Measurements from ENCODE around the gene GATA2. TPM values are rescaled to one million over a fixed set of nuclear protein-coding genes. Genes with fewer than 3 reads are reported as not detected.

The GATA2 gene
- total RNA-seq, 1 donor from 2014 or later: 11.0 TPM

GRCh38 chr3:128473737-128474136, 19.3 kb downstream of the GATA2 start:
- H3K27me3 ChIP-seq (ENCODE audit: low read depth): peaks cover 84% of the 10 kb centered on the region
- intact Hi-C loops (cut with micrococcal nuclease): no loop called here
- TF ChIP-seq CTCF (IDR thresholded peaks at IDR 0.05; ENCODE audit: borderline replicate concordance): no peak
- no peak overlapping the region for H3K4me3 ChIP-seq
- no peaks in the 10 kb centered on the region for H3K9me3 ChIP-seq (replicated peaks)
- H3K4me1 ChIP-seq: no peaks in the 10 kb centered on the region
- no peak for DNase-seq
- H3K36me3 ChIP-seq: no peaks in the 10 kb centered on the region
- no peak overlapping the region for H3K27ac ChIP-seq (replicated peaks)

- intact Hi-C loops (cut with micrococcal nuclease): no loop called here
- Histone ChIP-seq H3K27ac (replicated peaks) (no peak overlapping the region), H3K9me3 (replicated peaks) (no peaks in the 10 kb centered on the region), H3K4me1 (no peaks in the 10 kb centered on the region), H3K4me3 (no peak overlapping the region), H3K36me3 (no peaks in the 10 kb centered on the region), H3K27me3 (ENCODE audit: low read depth) (peaks cover 84% of the 10 kb centered on the region)
- TF ChIP-seq CTCF (IDR thresholded peaks at IDR 0.05; ENCODE audit: borderline replicate concordance): no peak
- no peak for DNase-seq
Measured at GRCh38 chr3:128473180-128473519, 19.9 kb downstream of the GATA2 start.

- intact Hi-C loops (cut with micrococcal nuclease): no loop called here
- Histone ChIP-seq H3K4me1 (no peaks in the 10 kb centered on the region), H3K9me3 (replicated peaks) (no peaks in the 10 kb centered on the region), H3K27ac (replicated peaks) (no peak overlapping the region), H3K27me3 (ENCODE audit: low read depth) (peaks cover 84% of the 10 kb centered on the region), H3K4me3 (no peak overlapping the region), H3K36me3 (no peaks in the 10 kb centered on the region)
- no peak for TF ChIP-seq CTCF (IDR thresholded peaks at IDR 0.05; ENCODE audit: borderline replicate concordance)
- DNase-seq: no peak
Measured at GRCh38 chr3:128472449-128473179, 20.4 kb downstream of the GATA2 start.

- no peak for DNase-seq
- no peak for TF ChIP-seq CTCF (IDR thresholded peaks at IDR 0.05; ENCODE audit: borderline replicate concordance)
- Histone ChIP-seq H3K36me3 (no peaks in the 10 kb centered on the region), H3K9me3 (replicated peaks) (no peaks in the 10 kb centered on the region), H3K4me3 (no peak overlapping the region), H3K27me3 (ENCODE audit: low read depth) (peaks cover 84% of the 10 kb centered on the region), H3K27ac (replicated peaks) (no peak overlapping the region), H3K4me1 (no peaks in the 10 kb centered on the region)
- intact Hi-C loops (cut with micrococcal nuclease): no loop called here
Measured at GRCh38 chr3:128471720-128472119, 21.3 kb downstream of the GATA2 start.

- no peak overlapping the region for H3K27ac ChIP-seq (replicated peaks)
- H3K9me3 ChIP-seq (replicated peaks): no peaks in the 10 kb centered on the region
- no peaks in the 10 kb centered on the region for H3K36me3 ChIP-seq
- H3K4me3 ChIP-seq: no peak overlapping the region
- peaks cover 84% of the 10 kb centered on the region for H3K27me3 ChIP-seq (ENCODE audit: low read depth)
- no peaks in the 10 kb centered on the region for H3K4me1 ChIP-seq
- no peak for DNase-seq
- intact Hi-C loops (cut with micrococcal nuclease): no loop called here
- TF ChIP-seq CTCF (IDR thresholded peaks at IDR 0.05; ENCODE audit: borderline replicate concordance): no peak
Measured at GRCh38 chr3:128471110-128471509, 21.9 kb downstream of the GATA2 start.
